HepG2 (cell line): ENCODE data around the gene MEGF11.

ENCODE experiments used
- FOXM1 ChIP-seq: sonication (generic); formaldehyde crosslinking; IDR thresholded peaks from 2 replicates; pipeline ENCODE4 v1.5.0; 2020; ENCODE audit warnings: missing genetic modification reagents
- U2AF2 ChIP-seq: fragments of 200-400 bp; formaldehyde crosslinking; IDR thresholded peaks from 2 replicates; pipeline ENCODE4 v1.6.1; 2017; ENCODE audit warnings: low read depth, mild to moderate bottlenecking, low read length
- ZBTB8A ChIP-seq: sonication (generic); formaldehyde crosslinking; IDR thresholded peaks from 2 replicates; pipeline ENCODE4 v1.4.0; 2020; ENCODE audit warnings: mild to moderate bottlenecking, low read depth, missing genetic modification reagents, borderline replicate concordance
- ZMYM3 ChIP-seq: sonication (generic); formaldehyde crosslinking; IDR thresholded peaks from 2 replicates; pipeline ENCODE4 v1.5.1; 2020; ENCODE audit warnings: mild to moderate bottlenecking, missing genetic modification reagents
- ZNF136 ChIP-seq: sonication (generic); formaldehyde crosslinking; IDR thresholded peaks from 2 replicates; pipeline ENCODE4 v1.8.1; 2022; ENCODE audit warnings: low read depth, mild to moderate bottlenecking, moderate library complexity, missing genetic modification reagents
- TF ChIP-seq, protein P1 (sequence below): sonication (generic); formaldehyde crosslinking; IDR thresholded peaks from 2 replicates; pipeline ENCODE4 v1.4.0; 2020; ENCODE audit warnings: missing genetic modification reagents
- TF ChIP-seq, protein P2 (sequence below): sonication (generic); formaldehyde crosslinking; IDR thresholded peaks from 2 replicates; pipeline ENCODE4 v1.5.0; 2020; ENCODE audit warnings: mild to moderate bottlenecking, missing genetic modification reagents, moderate library complexity

DNA sequence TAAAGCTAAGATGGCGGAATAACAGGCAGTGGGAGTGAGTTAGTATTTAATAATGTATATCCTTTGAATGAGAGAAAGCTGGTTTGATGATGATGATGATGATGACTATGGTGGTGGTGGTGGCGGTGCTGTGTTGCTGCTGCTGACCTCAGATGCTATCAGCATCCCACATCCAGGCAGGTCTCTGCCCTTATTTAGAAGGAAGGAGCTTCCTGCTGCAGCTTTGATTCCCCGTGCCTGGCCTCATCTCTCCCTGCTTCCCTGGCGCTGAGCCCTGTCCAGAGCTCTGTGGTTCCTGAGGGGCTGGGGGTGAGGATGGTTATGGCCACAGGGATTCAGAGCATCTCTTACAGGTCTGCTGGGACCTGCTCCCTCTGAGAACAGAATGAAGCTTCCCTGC lies 311.1 kb downstream of the MEGF11 start:
- no peak for TF ChIP-seq ZBTB8A (CRISPR knock-in tag)
- TF ChIP-seq ZMYM3, result no peak
- TF ChIP-seq ZNF136 (CRISPR knock-in tag), result no peak
- TF ChIP-seq FOXM1 (CRISPR knock-in tag), result no peak
- TF ChIP-seq U2AF2, result no peak
- TF ChIP-seq, protein P1, sequence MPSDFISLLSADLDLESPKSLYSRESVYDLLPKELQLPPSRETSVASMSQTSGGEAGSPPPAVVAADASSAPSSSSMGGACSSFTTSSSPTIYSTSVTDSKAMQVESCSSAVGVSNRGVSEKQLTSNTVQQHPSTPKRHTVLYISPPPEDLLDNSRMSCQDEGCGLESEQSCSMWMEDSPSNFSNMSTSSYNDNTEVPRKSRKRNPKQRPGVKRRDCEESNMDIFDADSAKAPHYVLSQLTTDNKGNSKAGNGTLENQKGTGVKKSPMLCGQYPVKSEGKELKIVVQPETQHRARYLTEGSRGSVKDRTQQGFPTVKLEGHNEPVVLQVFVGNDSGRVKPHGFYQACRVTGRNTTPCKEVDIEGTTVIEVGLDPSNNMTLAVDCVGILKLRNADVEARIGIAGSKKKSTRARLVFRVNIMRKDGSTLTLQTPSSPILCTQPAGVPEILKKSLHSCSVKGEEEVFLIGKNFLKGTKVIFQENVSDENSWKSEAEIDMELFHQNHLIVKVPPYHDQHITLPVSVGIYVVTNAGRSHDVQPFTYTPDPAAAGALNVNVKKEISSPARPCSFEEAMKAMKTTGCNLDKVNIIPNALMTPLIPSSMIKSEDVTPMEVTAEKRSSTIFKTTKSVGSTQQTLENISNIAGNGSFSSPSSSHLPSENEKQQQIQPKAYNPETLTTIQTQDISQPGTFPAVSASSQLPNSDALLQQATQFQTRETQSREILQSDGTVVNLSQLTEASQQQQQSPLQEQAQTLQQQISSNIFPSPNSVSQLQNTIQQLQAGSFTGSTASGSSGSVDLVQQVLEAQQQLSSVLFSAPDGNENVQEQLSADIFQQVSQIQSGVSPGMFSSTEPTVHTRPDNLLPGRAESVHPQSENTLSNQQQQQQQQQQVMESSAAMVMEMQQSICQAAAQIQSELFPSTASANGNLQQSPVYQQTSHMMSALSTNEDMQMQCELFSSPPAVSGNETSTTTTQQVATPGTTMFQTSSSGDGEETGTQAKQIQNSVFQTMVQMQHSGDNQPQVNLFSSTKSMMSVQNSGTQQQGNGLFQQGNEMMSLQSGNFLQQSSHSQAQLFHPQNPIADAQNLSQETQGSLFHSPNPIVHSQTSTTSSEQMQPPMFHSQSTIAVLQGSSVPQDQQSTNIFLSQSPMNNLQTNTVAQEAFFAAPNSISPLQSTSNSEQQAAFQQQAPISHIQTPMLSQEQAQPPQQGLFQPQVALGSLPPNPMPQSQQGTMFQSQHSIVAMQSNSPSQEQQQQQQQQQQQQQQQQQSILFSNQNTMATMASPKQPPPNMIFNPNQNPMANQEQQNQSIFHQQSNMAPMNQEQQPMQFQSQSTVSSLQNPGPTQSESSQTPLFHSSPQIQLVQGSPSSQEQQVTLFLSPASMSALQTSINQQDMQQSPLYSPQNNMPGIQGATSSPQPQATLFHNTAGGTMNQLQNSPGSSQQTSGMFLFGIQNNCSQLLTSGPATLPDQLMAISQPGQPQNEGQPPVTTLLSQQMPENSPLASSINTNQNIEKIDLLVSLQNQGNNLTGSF, result no peak
- TF ChIP-seq, protein P2, sequence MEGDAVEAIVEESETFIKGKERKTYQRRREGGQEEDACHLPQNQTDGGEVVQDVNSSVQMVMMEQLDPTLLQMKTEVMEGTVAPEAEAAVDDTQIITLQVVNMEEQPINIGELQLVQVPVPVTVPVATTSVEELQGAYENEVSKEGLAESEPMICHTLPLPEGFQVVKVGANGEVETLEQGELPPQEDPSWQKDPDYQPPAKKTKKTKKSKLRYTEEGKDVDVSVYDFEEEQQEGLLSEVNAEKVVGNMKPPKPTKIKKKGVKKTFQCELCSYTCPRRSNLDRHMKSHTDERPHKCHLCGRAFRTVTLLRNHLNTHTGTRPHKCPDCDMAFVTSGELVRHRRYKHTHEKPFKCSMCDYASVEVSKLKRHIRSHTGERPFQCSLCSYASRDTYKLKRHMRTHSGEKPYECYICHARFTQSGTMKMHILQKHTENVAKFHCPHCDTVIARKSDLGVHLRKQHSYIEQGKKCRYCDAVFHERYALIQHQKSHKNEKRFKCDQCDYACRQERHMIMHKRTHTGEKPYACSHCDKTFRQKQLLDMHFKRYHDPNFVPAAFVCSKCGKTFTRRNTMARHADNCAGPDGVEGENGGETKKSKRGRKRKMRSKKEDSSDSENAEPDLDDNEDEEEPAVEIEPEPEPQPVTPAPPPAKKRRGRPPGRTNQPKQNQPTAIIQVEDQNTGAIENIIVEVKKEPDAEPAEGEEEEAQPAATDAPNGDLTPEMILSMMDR (CRISPR knock-in tag), result no peak
